Stimulated activated CD4-positive, alpha-beta T cell treated with anti-CD3 and anti-CD28 coated beads, Interleukin-12 subunit alpha, Interleukin-12 subunit beta, amount 100 ng/mL, for 48 hours (primary cell): ENCODE results near the gene WDR74.
"Not testable (repeated sequence)": the region's sequence is repeated elsewhere in the genome, so short reads cannot be mapped to it uniquely, and the experiment has no call there.

ENCODE experiments used
- DNase-seq, 3 donors: peaks; one replicate each; pipeline ENCODE4 v3.0.0-alpha.2; 2020; ENCODE audit warnings: low read depth in 2 of 3, low spot score in 1 of 3

WDR74 gene

DNA sequence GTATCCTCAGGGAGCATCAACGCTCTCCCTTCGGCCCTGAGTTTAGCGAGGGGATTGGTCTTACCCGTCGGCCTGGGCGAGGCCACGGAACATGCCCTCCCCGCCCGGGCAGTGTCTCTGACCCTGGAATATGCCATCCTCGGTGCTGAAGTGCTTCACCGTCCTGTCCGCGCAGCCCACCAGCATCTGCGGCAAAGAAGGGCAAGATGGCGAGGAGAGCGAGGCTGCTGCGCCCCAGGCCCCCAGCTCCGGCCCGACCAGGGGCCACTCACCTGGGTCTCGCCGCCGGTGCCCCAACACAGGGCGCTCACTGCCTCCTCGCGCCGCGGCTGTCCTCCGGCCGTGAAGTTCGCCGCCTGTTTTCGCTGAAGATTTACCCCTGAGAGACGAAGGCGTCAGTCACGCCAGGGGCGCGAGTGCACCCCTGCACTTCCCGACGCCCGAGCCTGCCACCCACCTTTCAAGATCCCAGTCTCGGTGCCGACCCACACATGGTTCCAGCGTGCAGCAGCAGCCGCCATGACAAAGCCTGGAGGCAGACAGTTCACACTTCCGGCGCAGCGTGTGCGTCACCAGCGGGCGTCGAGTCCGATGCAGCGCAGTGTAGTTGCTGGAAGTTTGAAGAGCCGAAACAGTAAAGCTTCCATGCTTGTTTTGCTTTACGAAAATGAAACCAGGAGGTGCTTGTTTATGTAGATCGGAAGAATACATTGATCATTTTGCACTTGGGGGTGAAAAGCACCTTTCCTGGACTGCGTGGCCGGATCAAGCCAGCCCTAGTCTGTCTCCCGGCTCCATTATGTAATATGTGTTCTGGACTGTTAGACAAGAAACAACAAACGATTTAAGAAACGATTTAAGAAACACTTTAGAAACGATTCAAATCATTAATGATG, at the start of gene WDR74:
Gene WDR74 (minus strand): TSS at position 541 of the 896 bp plus-strand sequence. CDS start 20 bp downstream, at position 521.
- peak; percentile 85 to 89 (median 85) for DNase-seq

DNA sequence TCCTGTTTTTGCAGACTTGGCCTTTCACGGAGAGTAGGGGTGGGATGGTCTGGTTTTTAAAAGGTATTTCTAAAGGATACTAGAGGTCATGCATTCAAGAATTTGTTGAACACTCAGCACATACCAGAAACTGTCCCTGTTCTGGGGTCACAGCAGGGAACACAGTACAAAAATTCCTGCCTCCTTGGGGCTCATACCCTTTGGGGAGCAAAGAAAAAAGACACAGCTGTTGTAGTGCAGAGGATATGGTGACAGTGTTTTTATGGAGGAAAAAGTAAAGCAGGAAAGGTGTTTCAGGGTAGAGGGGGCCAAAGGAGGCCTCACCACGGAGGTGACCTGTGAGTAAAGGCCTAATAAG, 49.7 kb upstream of the WDR74 start:
- DNase-seq = no peak

DNA sequence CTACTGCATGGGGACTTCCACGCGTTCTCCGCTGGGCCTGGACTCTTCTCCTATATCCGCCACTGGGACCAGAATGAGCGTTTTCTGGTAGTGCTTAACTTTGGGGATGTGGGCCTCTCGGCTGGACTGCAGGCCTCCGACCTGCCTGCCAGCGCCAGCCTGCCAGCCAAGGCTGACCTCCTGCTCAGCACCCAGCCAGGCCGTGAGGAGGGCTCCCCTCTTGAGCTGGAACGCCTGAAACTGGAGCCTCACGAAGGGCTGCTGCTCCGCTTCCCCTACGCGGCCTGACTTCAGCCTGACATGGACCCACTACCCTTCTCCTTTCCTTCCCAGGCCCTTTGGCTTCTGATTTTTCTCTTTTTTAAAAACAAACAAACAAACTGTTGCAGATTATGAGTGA, 49.0 kb upstream of the WDR74 start:
- DNase-seq = no peak

DNA sequence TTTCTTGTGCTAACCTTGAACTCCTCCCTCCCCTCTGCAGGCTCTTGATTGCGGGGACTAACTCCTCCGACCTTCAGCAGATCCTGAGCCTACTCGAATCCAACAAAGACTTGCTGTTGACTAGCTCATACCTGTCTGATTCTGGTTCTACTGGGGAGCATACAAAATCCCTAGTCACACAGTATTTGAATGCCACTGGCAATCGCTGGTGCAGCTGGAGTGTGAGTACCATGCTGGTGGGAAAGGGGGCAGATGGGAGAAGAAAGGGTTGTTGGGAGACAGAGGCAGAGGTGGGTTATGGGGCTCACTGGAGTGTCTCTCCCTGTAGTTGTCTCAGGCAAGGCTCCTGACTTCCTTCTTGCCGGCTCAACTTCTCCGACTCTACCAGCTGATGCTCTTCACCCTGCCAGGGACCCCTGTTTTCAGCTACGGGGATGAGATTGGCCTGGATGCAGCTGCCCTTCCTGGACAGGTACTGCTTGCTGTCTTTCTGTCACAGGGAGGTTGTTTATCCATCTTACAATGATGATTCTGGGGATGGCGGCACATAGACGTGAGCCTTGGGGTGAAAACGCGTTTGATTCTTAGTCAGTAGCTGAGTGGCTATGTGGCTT, 45.9 kb upstream of the WDR74 start:
- DNase-seq = no peak

DNA sequence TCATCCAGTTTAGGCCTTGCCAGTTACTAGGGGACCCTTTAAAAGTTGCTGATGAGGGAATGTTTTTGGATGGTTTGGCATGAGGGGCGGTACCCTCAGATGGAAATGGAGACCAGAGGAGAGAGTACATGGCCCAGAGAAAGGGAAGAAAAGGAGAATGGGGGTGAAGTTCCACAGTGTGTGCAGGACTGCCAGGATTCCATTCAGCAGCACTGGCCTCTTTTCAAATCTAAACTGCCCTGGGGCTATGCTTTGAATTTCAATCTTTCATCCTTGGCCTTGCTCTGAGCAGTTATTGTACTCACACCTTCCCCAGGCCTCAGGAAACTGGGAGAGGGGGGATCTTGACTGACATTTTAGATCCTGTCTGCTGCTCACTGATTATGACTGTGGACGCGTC, 44.3 kb upstream of the WDR74 start:
- no peak for DNase-seq

DNA sequence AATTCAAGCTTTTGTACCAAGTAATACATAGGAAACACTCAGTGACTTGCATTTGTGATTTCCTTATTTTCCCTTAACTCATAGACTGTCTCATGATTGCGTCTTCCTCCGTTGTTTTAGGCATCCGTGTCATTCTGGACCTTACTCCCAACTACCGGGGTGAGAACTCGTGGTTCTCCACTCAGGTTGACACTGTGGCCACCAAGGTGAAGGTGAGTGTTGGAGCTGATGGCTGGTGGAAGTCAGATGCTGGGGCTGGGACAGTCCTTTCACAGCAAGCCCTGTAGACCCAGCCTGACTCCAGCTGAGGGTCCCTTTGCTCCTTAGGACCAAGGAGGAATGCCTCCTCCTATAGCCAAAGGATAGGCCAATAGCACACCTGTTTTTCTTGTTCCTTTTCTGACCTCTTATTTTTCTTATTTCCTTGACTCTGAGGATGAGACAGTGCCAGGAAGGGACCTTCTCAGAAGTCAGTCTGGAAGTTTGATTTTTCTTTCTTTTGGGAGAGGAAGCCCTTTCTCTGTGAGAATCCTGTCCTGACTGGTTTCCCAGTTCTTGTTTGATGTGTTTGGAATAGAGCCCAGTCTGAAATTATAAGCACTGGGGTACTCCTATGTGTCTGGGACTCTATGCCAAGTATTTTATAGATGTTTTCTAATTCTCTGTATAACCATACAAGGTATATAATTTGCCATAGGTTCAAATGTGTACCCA, 43.6 kb upstream of the WDR74 start:
- no peak for DNase-seq

DNA sequence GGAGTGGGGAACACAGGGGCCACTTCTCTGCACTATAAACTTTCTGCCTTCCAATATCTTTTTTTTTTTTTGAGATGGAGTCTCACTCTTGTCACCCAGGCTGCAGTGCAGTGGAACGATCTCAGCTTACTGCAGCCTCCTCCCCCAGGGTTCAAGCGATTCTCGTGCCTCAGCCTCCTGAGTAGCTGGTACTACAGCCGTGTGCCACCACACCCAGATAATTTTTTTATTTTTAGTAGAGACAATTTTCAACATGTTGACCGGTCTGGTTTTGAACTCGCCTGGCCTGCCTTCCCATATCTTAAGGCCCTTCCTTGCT, 43.0 kb upstream of the WDR74 start:
- DNase-seq = no peak

DNA sequence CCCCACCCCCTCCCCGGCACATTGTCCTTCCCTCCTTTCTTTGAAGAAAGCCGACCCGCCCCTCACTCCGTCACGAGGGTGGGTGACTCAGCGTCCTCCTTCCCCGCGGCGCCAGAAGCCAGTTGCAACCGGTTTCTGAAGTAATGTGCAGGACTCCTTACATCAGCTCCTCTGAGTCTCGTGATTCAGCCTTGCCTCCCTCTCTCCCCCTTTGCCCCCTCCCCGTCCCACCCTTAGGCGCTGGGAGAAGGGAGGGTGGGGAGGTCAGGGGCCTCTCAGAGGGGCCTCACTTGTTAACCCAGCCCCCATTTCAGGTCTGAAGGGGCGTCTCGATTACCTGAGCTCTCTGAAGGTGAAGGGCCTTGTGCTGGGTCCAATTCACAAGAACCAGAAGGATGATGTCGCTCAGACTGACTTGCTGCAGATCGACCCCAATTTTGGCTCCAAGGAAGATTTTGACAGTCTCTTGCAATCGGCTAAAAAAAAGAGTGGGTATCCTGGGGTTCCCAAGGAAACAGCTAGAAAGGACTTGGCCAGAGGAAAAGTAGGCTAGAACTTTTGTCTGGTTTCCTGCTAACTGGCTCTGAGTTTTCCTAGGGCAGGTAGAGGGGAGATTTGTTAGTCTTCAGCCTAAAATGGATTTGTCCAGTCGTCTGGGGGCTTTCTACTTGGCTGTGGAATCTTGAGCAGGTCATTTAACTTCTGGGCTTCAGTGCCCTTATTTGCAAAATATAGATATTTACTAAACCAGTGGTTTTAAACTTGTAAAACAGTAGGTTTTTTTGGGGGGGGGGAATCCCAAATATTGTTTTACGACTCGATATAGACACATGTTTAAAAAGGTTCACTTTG, 42.4 kb upstream of the WDR74 start:
- DNase-seq = peak; percentile 93 to 94 (median 94)

DNA sequence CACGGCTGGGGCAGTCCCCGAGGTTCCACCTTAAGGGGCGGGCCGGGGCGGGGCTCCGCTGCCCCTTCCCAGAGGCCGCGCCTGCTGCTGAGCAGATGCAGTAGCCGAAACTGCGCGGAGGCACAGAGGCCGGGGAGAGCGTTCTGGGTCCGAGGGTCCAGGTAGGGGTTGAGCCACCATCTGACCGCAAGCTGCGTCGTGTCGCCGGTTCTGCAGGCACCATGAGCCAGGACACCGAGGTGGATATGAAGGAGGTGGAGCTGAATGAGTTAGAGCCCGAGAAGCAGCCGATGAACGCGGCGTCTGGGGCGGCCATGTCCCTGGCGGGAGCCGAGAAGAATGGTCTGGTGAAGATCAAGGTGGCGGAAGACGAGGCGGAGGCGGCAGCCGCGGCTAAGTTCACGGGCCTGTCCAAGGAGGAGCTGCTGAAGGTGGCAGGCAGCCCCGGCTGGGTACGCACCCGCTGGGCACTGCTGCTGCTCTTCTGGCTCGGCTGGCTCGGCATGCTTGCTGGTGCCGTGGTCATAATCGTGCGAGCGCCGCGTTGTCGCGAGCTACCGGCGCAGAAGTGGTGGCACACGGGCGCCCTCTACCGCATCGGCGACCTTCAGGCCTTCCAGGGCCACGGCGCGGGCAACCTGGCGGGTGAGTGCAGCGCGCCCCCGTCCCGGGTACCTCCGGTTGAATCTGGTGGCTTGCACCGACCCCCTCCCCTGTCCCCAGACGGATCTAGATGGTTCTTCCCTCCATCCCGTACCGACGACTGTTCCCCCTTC, 41.6 kb upstream of the WDR74 start, which contains the start of gene SLC3A2:
Gene SLC3A2 (plus strand): TSS at position 94 of the 776 bp plus-strand sequence. CDS start 128 bp downstream, at position 222.
- peak; percentile 67 to 83 (median 73) for DNase-seq

DNA sequence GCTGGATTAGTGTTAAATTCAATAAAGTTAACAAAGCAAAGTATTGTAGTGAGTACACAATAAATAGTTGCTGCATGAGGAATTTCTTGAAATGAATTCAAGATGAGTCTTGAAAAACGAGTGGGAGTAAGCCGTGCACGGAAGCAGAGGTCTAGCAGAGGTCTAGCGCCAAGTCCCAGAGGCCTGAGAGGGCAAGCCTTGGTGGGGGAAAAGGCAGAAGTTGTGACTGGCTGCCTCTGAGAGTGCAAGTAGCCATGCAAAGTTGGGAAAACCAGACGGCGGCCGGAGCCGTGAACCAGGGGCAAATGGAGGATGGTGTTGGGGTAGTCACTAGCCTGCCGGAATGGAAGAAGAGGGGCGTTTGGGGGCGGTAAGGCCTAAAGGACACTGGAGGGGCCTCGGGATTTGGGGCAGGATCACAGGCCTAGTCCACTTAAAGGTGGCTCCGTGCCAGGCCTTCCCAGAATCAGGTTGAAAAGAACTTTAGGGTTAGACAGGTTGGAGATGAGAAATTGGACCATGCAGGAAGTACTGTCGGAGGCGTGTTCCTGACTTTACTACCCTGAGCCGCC, 40.9 kb upstream of the WDR74 start:
- DNase-seq = peak; percentile 30 to 50 (median 41)

DNA sequence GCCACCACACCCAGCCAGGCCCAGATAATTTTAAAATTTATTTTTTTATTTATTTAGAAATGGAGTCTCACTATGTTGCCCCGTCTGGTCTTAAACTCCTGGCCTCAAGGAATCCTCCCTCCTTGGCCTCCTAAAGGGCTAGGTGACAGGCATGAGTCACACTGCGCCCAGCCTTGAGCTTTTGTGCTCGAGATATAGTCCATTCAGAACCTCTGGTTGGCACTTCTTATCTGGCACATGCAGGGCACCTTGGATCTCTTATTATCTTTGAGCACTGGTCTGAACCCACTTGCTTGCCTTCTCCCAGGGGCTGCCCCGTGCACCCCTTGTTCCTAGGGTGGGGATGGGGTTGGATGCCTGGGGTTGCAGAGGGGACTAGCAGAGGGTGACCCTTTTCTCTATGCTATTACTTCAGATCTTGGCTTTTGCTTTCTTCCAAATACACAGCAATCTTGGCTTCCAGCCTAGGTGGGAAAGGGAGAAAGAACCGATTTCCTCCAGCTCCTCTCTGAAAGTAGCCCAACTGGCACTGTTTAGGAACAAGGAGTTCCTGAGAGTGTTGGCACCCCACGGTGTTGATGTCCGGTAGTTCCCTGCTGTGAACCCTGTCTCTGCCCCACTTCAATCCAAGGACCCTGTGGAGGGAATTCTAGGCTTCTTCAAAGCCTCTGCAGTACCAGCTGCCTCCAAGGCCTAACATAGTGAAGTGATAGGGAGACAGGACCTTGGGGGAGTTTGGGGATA, 40.0 kb upstream of the WDR74 start:
- DNase-seq = no peak

DNA sequence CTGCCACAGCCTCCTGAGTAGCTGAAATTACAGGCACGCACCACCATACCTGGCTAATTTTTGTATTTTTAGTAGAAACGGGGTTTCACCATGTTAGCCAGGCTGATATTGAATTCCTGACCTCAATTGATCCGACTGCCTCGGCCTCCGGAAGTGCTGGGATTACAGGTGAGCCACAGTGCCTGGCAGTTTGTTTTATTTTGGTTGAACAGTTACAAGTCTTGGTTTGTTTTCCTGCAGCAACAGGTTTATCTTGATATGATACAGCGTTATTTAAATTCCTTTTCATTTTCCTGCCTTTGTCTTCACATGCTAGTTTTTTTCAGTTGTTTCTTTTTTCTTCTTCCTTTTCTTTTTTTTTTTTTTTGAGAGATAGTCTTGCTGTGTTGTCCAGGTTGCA, 37.3 kb upstream of the WDR74 start:
- DNase-seq = no peak

DNA sequence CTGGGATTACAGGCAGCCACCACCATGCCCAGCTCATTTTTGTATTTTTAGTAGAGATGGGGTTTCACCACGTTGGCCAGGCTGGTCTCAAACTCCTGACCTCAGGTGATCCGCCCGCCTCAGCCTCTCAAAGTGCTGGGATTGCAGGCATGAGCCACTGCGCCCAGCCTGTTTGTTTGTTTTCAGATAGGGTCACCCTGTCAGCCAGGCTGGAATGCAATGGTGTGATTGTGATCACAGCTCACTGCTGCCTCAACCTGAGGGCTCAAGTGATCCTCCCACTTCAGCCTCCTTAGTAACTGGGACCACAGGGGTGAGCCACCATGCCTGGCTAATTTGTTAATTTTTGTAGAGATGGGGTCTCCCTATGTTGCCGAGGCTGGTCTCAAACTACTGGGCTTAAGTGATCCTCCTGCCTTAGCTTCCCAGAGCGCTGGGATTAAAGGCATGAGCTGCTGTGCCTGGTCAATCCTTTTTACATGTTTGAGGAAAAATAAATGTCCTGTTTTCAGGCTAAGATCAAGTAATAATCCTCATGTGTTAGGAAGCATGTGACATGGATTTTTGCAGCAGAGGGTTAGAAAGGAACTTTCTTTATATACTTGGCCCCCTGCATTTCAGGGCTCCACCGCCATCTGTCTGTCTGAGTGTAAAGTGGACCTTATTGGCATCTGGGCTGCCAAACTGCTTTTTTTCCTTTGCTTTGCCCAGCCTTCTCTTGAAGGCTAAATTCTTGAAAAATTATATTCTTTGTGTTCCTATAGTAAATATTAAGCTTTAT, 36.5 kb upstream of the WDR74 start:
- DNase-seq = no peak

DNA sequence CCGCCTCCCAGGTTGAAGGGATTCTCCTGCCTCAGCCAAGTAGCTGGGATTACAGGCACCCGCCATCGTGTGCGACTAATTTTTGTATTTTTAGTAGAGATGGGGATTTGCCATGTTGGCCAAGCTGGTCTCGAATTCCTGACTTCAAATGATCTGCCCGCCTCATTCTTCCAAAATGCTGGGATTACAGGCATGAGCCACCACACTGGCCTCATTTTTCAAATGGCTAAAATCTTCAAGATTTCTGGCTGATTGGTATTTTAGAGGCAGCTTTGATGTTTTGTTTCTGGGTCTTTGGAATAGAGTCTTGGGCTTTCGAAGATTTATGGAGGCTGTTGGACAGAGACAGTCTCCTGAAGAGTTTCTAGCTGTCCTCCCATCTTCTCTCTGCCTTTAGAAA, 35.5 kb upstream of the WDR74 start:
- no peak for DNase-seq

DNA sequence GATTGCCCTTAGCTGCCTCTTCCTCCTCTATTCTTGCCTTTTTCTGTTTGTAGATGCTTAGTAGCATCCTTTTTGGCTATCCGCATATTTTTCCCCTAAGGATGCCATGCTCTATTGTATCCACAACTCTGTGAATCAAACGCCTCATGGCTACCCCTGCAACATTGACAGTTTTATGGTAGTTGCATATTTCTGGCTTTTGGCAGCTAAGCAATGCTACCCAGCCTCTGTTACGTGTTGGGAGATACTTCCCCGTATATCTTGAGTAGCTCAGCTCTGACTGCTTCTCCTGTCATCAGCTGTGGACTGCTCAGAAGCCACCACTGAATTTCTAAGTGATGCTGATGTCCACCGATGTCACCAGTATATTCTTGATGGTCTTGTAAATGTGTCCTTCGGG, 26.2 kb upstream of the WDR74 start:
- no peak for DNase-seq

DNA sequence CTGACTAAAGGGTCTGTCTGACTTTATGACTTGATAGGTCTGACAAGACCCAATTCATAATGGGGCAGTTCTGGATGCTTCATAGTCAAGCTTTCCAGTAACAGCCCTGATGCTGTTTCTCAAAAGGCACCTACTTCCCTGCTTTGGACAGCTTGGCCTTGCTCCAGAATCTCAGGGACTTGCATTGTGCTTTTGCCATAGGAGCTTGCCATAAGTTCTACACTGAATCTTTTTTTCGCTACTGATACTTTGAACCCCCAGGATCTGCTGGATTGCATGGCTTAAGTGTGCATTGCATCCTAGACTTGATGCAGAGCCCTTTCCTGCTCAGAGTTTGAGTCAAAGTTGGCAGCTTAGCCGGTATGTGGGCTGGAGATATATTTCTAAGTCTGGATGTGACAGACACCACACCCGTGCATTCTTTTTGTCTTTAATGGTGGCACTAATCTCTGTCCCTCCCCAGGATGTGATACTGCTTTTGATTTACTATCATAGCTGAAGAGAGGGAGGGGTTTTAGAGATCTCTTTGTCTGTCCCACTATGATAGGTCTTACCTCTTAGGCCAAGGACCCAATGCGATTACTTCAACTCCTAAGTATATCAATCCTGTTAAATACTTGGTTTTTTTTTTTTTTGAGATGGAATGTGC, 24.4 kb upstream of the WDR74 start:
- no peak for DNase-seq

DNA sequence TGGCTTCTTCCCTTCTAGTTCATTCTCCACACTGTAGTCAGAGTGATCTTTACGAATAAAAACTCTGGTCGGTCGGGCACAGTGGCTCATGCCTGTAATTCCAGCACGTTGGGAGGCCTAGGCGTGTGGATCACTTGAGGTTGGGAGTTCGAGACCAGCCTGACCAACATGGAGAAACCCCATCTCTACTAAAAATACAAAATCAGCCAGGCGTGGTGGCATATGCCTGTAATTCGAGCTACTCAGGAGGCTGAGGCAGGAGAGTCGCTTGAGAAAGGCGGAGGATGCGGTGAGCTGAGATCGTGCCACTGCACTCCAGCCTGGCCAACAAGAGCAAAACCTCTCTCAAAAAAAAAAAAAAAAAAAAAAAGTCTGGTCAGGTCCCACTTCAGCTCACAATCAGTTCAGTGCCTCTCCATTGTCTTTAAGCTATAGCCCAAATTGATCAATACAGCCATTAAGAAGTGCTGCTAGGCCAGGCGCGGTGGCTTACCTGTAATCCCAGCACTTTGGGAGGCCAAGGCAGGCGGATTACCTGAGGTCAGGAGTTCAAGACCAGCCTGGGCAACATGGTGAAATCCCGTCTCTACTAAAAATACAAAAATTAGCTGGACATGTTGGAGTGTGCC, 22.3 kb upstream of the WDR74 start:
- DNase-seq = not testable (repeated sequence)
